Fibroblast of villous mesenchyme (primary cell): ENCODE measurements around the gene RBMS3. TPM values are rescaled to one million over a fixed set of nuclear protein-coding genes. Genes with fewer than 3 reads are reported as not detected.
A peak's percentile ranks its signal among the peaks of the same experiment; 100 is the strongest.

Source experiments
- DNase-seq: peaks from one replicate; pipeline ENCODE4 v3.0.0-alpha.2; 2010; ENCODE audit warnings: low read depth
- H3K4me3 ChIP-seq: 2 replicates; pipeline ENCODE4 v1.5.1; 2011; ENCODE audit warnings: low read depth, mild to moderate bottlenecking, low read length
- total RNA-seq: library from RNA; depleted of rRNA; stranded (reverse); fragments of >200 nt; gene quantifications from 2 replicates; pipeline ENCODE4 v1.2.3, GENCODE V29; 2012
- TF ChIP-seq, protein P1 (sequence below): IDR thresholded peaks from 2 replicates; pipeline ENCODE4 v1.5.1; 2012; ENCODE audit warnings: low read depth, mild to moderate bottlenecking, low read length; ENCODE audit not compliant: insufficient read depth

The RBMS3 gene
- total RNA-seq, 1 donor: 85.9 TPM

DNA sequence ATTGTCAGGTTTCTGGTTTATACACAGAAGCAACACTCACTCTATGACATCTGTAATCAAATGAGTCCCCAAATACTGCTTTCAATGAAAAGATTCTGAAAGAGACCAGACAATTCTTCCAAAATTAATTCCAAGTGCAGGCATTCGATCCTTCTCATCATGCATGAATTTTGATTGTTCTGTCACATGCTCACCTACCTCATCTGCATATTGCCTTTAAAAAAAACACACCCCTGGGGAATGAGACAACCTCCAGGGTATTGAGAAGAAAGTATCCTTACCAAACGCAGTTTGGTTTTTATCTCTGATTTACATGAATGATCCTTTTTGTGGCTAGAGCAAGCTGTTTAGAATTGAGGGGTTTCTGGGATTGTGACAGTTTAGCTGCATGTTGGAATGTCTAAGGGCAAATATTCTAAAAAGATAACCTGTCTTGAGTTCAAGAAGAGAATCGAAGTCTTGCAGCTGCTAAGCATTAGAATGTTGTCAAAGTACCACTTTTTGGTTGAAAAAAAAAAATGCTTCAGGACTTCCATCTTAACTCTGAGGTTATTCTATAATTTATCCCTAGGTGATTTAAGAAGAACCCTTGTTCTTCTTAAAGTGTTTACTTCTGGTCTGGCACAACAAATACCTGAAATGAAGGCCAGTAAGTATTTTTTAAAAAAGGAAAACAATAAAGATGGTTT lies 653.1 kb downstream of the RBMS3 start:
- no peak overlapping the region for H3K4me3 ChIP-seq
- DNase-seq: no peak
- TF ChIP-seq, protein P1, sequence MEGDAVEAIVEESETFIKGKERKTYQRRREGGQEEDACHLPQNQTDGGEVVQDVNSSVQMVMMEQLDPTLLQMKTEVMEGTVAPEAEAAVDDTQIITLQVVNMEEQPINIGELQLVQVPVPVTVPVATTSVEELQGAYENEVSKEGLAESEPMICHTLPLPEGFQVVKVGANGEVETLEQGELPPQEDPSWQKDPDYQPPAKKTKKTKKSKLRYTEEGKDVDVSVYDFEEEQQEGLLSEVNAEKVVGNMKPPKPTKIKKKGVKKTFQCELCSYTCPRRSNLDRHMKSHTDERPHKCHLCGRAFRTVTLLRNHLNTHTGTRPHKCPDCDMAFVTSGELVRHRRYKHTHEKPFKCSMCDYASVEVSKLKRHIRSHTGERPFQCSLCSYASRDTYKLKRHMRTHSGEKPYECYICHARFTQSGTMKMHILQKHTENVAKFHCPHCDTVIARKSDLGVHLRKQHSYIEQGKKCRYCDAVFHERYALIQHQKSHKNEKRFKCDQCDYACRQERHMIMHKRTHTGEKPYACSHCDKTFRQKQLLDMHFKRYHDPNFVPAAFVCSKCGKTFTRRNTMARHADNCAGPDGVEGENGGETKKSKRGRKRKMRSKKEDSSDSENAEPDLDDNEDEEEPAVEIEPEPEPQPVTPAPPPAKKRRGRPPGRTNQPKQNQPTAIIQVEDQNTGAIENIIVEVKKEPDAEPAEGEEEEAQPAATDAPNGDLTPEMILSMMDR: no peak

DNA sequence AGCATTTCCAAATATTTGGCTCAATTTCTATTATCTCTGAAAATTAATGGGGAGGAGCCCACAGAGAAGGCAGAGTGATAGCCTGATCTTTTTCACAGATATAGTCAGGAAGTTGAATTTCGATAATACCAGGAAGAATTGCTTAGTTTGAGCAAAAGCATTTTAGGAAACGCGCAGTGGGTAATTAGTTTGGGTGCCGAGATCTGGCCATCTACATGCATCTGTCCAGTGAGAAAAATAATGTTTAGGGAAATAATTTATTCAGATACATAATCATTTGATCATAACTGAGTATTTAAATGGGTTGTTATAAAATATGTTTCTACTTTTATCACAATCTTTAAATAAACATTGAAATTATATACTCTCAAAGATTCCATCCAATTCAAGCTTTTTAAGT lies 653.9 kb downstream of the RBMS3 start:
- no peak overlapping the region for H3K4me3 ChIP-seq
- DNase-seq: no peak
- TF ChIP-seq, protein P1: no peak

DNA sequence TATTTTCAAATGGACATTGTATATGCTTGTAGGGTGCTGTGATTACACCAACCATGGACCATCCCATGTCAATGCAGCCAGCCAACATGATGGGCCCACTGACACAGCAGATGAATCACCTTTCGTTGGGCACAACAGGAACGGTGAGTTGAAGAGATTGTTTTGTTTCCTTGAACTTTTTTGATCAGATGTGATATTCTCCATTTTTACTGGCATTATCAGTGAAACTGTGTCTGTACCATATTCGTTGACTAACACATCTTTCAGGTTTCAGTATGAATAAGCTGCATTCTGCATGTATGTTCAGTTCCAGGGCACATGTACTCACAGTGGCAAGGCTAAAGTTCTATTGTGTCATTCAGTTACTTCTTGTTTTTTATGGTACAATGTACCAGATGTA lies 655.2 kb downstream of the RBMS3 start:
- TF ChIP-seq, protein P1: no peak
- no peak for DNase-seq
- H3K4me3 ChIP-seq: no peak overlapping the region

DNA sequence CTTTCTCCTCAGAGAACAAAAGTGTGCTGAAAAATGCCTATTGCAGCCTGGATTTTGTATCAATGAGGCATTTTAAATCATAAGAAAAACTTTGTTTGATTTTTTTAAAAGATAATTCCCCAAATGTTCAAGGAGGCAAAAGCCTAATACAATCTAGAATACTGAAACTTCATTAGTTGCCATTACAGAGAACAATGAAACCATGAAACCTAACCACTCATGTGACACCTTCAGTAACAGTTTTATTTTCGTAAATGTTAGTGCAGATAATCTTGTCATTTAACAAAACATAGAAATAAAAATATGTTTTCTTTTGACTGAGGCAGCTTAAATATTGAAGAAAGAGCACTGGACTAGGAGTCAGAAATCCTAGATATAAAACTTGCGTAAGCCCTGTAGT lies 655.9 kb downstream of the RBMS3 start:
- TF ChIP-seq, protein P1: no peak

DNA sequence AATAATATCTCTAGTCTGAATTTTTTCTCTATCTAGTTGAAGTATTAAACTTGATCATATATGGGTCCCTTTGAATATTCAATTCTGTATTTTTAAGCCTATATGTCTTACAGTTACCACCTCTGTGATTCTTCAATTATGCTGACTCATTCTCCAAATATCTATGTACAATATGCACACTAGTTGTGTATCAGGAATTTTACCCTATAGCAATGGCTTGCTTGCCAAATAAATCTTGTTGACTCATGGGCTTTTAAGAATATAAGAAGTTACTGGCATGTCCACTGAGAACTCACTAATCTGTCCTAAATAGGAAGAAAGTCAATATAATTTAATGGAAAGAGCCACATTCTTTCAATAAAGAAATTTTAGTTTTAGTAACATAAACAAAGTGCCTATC lies 656.3 kb downstream of the RBMS3 start:
- no peak overlapping the region for H3K4me3 ChIP-seq
- no peak for DNase-seq
- TF ChIP-seq, protein P1: no peak

More for the DNA sequence above, 655.9 kb downstream of the RBMS3 start:
- no peak for DNase-seq
- H3K4me3 ChIP-seq: no peak overlapping the region

DNA sequence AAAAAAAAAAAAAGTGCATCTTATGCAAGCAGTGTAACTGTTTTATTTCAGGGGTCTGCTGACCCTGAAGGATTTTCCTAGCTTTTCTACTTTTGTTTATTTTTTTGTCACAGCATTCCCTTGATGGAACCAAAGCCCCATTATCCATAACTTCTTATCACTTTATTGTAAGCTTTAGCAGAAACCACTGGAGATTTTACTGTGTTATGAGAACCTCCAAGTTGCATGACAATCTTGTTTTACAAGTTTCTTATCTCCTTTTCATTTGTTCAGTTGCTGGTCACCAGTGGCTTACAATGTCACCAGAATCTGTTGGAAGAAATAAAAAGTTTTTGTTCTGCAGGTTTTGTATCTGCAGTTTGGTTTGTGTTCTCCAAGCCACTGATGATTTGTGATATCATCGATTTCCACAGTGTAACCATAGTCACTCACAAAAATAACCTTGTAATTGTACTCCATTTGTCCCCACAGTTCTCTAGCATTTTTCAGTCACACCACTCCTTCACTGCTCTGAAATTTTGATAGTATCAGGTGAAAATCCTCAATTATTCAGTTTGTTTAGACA lies 660.0 kb downstream of the RBMS3 start:
- TF ChIP-seq, protein P1: no peak
- DNase-seq: peak; percentile 41
- no peak overlapping the region for H3K4me3 ChIP-seq
